Thoracic aorta endothelial cell (primary cell): ENCODE data around the gene TMED5. TPM values are rescaled to one million over a fixed set of nuclear protein-coding genes. Genes with fewer than 3 reads are reported as not detected.

Experiments used
- small RNA-seq: library from RNA; depleted of rRNA; stranded (forward); fragments of <200 nt; gene quantifications from one replicate; pipeline ENCODE3, GENCODE V24; 2012
- total RNA-seq: library from RNA; depleted of rRNA; stranded (reverse); fragments of >200 nt; gene quantifications from 2 replicates; pipeline ENCODE4 v1.2.3, GENCODE V29; 2012

The TMED5 gene
- total RNA-seq = 100 and 112 TPM in 2 replicates

GRCh38 chr1:93179886-93180722 lies at the start of gene TMED5:
TMED5 (minus strand) TSS chr1:93180413; CDS start chr1:93180242, 171 bp downstream.

GRCh38 chr1:93180723-93181613 lies 755 bp upstream of the TMED5 start, which contains the start of gene CCDC18:
CCDC18 (plus strand) TSS chr1:93180724; CDS start chr1:93183362, 2,638 bp downstream.

Small RNAs within 50 kb of the gene (small RNA-seq; reads per million reads assigned to genes)
- not detected for gene AC126124.1

Other genes starting within 250 kb of the TMED5 start
- 1.1 and 1.4 TPM in 2 replicates for gene DIPK1A, start 219.0 kb downstream of the TMED5 start, total RNA-seq
- gene MTF2, start 101.1 kb downstream of the TMED5 start, total RNA-seq = 40.3 and 44.6 TPM in 2 replicates
- 14.6 and 19.6 TPM in 2 replicates for gene CCDC18, start 311 bp upstream of the TMED5 start, total RNA-seq
- gene DR1, start 165.5 kb upstream of the TMED5 start, total RNA-seq = 62.9 and 66.3 TPM in 2 replicates